HG03175 (cell line): ENCODE results near the gene LGMN.

ENCODE experiments used
- ATAC-seq: cut with Tn5 transposase; IDR thresholded peaks from one replicate; pipeline ENCODE4 v1.9.1; 2021; ENCODE audit warnings: mild to moderate bottlenecking, moderate library complexity; ENCODE audit not compliant: unreplicated experiment

The LGMN gene

GRCh38 chr14:92679246-92679645 is 69.2 kb downstream of the LGMN start:
- no peak for ATAC-seq

GRCh38 chr14:92678766-92679165 is 69.7 kb downstream of the LGMN start:
- no peak for ATAC-seq

GRCh38 chr14:92677955-92678354 is 70.5 kb downstream of the LGMN start:
- no peak for ATAC-seq

- peak; percentile 79 for ATAC-seq
Observed at GRCh38 chr14:92677087-92677668, 71.2 kb downstream of the LGMN start.

GRCh38 chr14:92676403-92677086 is 71.9 kb downstream of the LGMN start:
- no peak for ATAC-seq

- ATAC-seq: no peak
Observed at GRCh38 chr14:92675976-92676375, 72.5 kb downstream of the LGMN start.

GRCh38 chr14:92675421-92675820 is 73.0 kb downstream of the LGMN start:
- ATAC-seq: no peak

GRCh38 chr14:92673601-92674150 is 74.8 kb downstream of the LGMN start:
- ATAC-seq: no peak

- ATAC-seq: no peak
Observed at GRCh38 chr14:92670643-92671366, 77.6 kb downstream of the LGMN start.

GRCh38 chr14:92670160-92670559 is 78.3 kb downstream of the LGMN start:
- no peak for ATAC-seq

- ATAC-seq: peak; percentile 32
Observed at GRCh38 chr14:92668276-92668973, 80.0 kb downstream of the LGMN start.

GRCh38 chr14:92666251-92666650 is 82.2 kb downstream of the LGMN start:
- ATAC-seq: no peak

- ATAC-seq: no peak
Observed at GRCh38 chr14:92665661-92666110, 82.7 kb downstream of the LGMN start.

- no peak for ATAC-seq
Observed at GRCh38 chr14:92663049-92663448, 85.4 kb downstream of the LGMN start.

- ATAC-seq: no peak
Observed at GRCh38 chr14:92660571-92660970, 87.9 kb downstream of the LGMN start.

GRCh38 chr14:92659765-92660561 is 88.5 kb downstream of the LGMN start:
- no peak for ATAC-seq

- no peak for ATAC-seq
Observed at GRCh38 chr14:92658684-92659083, 89.7 kb downstream of the LGMN start.

GRCh38 chr14:92658160-92658559 is 90.3 kb downstream of the LGMN start:
- no peak for ATAC-seq

GRCh38 chr14:92657457-92658142 is 90.8 kb downstream of the LGMN start:
- ATAC-seq: no peak
